Measurements from ENCODE around the gene FBN2.
"Not testable (repeated sequence)": the region's sequence is repeated elsewhere in the genome, so short reads cannot be mapped to it uniquely, and the experiment has no call there.

FBN2 gene

GRCh38 chr5:128478386-128479368 is 59.4 kb downstream of the FBN2 start:
- DNase-seq (ENCODE audit: low read depth in 2 of 2): no peak

GRCh38 chr5:128477944-128478343 is 60.1 kb downstream of the FBN2 start:
- DNase-seq (ENCODE audit: low read depth in 2 of 2): no peak

- DNase-seq (ENCODE audit: low read depth in 2 of 2): no peak
Observed at GRCh38 chr5:128475693-128476092, 62.4 kb downstream of the FBN2 start.

GRCh38 chr5:128472919-128473318 is 65.1 kb downstream of the FBN2 start:
- DNase-seq (ENCODE audit: low read depth in 2 of 2): no peak

GRCh38 chr5:128472036-128472435 is 66.0 kb downstream of the FBN2 start:
- no peak for DNase-seq (ENCODE audit: low read depth in 2 of 2)

DNA sequence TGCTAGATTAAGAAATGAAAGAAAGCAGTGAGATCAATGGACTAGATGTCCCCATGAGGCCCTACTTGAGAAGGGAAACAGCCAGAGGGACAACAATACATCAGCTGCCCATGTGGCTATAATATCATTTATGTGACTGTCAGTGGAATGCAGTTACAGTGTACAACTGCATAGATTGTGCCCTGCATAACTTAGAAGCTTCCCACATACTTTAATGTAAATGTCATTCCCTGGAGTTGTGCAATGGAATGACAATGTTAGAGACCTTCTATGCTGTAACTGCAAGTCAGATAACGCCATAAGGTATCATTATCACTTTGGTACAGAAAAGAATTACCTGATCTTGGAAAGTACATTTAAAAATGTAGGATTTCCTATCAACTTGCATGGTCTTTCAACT is 67.4 kb downstream of the FBN2 start:
- no peak for DNase-seq (ENCODE audit: low read depth in 2 of 2)

- DNase-seq (ENCODE audit: low read depth in 2 of 2): no peak
Observed at GRCh38 chr5:128469912-128470311, 68.1 kb downstream of the FBN2 start.

- DNase-seq (ENCODE audit: low read depth in 2 of 2): no peak
Observed at GRCh38 chr5:128466980-128467379, 71.1 kb downstream of the FBN2 start.

GRCh38 chr5:128466554-128466953 is 71.5 kb downstream of the FBN2 start:
- no peak for DNase-seq (ENCODE audit: low read depth in 2 of 2)

DNA sequence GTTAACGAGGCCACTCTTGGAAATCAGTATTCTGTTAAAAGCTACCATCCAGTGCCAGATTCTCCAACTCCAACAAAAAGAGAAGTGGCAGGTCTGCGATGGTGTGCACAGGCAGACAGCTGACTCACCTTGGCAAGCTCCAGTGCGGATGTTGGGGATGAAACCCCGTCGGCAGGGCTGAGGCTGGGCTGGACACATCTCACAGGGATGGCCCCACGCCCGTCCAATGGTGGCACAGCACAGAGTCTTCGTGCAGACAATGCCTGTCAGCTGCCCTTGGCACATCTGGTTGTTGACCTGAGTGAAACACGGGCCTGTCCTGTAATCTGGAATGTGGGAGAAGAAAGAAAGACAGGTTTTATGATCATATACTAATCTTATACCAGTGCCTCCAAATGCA is 73.4 kb downstream of the FBN2 start:
- no peak for DNase-seq (ENCODE audit: low read depth in 2 of 2)

DNA sequence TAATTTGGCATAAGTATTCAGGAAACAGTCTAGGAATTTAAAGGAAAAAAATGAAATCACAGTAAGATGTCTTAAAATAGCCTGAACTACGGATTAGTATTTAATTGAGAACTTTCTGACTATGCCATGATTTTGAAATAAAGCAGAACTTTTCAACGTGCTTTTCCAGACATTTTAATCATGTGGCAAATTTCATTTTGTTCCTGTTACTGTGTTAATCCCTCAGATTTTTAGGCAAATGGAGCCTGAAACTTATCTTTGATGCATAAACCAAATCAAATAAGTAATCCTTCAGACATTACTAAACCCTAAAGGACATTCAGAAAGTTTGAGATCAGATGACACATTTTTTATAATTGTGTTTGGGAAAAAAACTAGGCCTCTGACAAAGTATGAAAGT is 75.7 kb downstream of the FBN2 start:
- DNase-seq (ENCODE audit: low read depth in 2 of 2): no peak

GRCh38 chr5:128457147-128457915 is 80.7 kb downstream of the FBN2 start:
- not testable (repeated sequence) for DNase-seq (ENCODE audit: low read depth in 2 of 2)

GRCh38 chr5:128455841-128456361 is 82.1 kb downstream of the FBN2 start:
- DNase-seq (ENCODE audit: low read depth in 2 of 2): no peak

- no peak for DNase-seq (ENCODE audit: low read depth in 2 of 2)
Observed at GRCh38 chr5:128453121-128453520, 84.9 kb downstream of the FBN2 start.

GRCh38 chr5:128447224-128447623 is 90.8 kb downstream of the FBN2 start:
- not testable (repeated sequence) for DNase-seq (ENCODE audit: low read depth in 2 of 2)

DNA sequence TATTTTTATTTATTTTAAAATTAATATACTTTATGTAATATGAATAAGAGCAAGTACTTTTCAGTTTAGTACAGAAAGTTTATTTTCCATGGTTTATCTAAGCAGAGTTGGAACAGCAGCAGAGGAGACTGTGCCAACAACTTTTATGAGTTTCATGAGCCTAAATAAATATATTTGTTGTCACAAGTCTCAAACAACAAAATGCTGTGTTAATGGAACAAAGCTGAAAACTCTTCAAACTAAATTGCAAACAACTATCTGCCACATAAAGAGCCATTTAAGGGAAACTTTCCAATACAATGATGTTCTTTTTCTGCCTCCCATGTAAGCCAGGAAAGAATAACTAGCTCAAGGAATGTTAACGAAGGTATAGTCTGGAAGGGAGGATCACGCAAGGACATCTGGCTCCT is 96.1 kb downstream of the FBN2 start:
- DNase-seq (ENCODE audit: low read depth in 2 of 2): no peak

- DNase-seq (ENCODE audit: low read depth in 2 of 2): no peak
Observed at GRCh38 chr5:128441165-128441564, 96.9 kb downstream of the FBN2 start.

- no peak for DNase-seq (ENCODE audit: low read depth in 2 of 2)
Observed at GRCh38 chr5:128436749-128437188, 101.3 kb downstream of the FBN2 start.

DNA sequence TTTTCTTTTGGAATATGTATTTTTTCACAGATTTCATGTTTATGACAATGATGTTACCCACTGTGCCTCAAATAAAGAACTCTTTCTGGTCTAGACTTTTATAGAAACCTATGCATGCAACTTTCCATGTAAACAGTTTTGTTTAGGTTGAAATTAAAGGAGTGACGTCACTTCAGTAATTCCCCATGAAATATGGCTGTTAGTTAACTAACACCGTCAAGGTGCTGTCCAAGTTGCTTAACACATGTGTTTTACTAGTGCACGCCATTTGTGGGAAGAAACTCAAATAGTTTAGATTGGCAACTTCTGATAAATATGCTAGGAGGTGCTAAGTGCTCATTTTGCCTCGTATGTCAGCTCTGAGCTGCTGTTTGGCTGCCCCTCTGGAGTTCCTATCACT is 102.2 kb downstream of the FBN2 start:
- DNase-seq (ENCODE audit: low read depth in 2 of 2): no peak

GRCh38 chr5:128434993-128435392 is 103.1 kb downstream of the FBN2 start:
- no peak for DNase-seq (ENCODE audit: low read depth in 2 of 2)

DNA sequence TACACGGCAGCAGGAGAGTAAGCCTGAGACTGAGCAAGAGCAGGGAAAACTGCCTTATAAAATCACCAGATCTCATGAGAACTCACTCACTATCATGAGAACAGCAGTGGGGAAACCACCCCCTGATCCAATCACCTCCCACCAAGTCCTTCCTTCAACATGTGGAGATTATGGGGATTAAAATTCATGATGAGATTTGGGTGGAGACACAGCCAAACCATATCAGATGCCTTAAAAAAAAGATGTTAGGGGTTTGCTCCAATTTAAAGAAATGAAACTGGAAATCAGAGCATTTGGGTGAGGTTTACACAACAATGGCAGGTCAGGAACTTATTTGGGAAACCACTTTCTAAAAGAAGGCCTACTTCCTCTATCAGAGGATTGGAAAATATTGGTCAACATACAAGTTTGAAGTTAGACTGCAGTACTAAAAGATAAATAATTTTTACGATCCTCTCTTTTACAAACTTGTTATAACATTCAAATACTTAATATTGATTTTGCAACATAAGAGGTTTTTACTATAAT is 105.1 kb downstream of the FBN2 start:
- DNase-seq (ENCODE audit: low read depth in 2 of 2): no peak

GRCh38 chr5:128427921-128428320 is 110.1 kb downstream of the FBN2 start:
- DNase-seq (ENCODE audit: low read depth in 2 of 2): no peak
